ENCODE results near the gene BAAT. TPM values are rescaled to one million over a fixed set of nuclear protein-coding genes. Genes with fewer than 3 reads are reported as not detected.

BAAT gene
- total RNA-seq, 1 experiment from 2014 or later, result 0.17 TPM

DNA sequence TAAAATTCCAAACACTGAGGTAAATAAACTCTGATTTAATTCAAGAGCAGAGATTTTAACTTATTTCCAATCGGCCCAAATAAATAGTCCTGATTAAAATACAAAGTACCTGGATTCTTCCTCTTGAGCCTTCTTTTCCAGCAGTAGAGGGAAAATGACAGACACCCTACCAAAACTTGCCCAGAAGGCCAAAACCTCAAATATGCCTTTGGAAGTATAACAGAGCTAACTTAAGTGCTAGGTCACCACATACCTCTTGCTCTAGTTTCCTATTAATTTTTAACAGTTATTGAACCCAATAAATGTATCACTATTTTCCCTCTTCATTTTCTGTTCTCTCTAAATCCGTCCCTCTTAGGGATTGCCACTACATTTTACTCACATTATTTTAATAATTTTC lies 1.4 kb downstream of the BAAT start:
- ATAC-seq (no peak), DNase-seq (ENCODE audit: low spot score) (no peak)
- H3K4me3 Mint-ChIP-seq, result no peak overlapping the region
- H3K27ac Mint-ChIP-seq, result no peak overlapping the region
- no peaks in the 10 kb centered on the region for H3K27me3 Mint-ChIP-seq (ENCODE audit: low read depth)
- TF ChIP-seq TCF7 (CRISPR knock-in tag; IDR thresholded peaks at IDR 0.05; ENCODE audit: low read depth) (no peak), IRF2 (CRISPR knock-in tag; IDR thresholded peaks at IDR 0.05; ENCODE audit: borderline replicate concordance, low read depth) (no peak), TEAD4 (CRISPR knock-in tag; IDR thresholded peaks at IDR 0.05) (no peak), ZNF219 (CRISPR knock-in tag; IDR thresholded peaks at IDR 0.05; ENCODE audit: borderline replicate concordance) (no peak), TP53 (CRISPR knock-in tag; IDR thresholded peaks at IDR 0.05) (no peak), SOX15 (CRISPR knock-in tag; IDR thresholded peaks at IDR 0.05) (no peak), NR2C2 (CRISPR knock-in tag; IDR thresholded peaks at IDR 0.05) (no peak), RORB (CRISPR knock-in tag; IDR thresholded peaks at IDR 0.05) (no peak), NR3C1 (CRISPR knock-in tag; conservative IDR thresholded peaks at IDR 0.05; ENCODE audit: low read depth) (no peak), SMAD4 (CRISPR knock-in tag; IDR thresholded peaks at IDR 0.05) (no peak), RELA (CRISPR knock-in tag; IDR thresholded peaks at IDR 0.05; ENCODE audit: borderline replicate concordance) (no peak), NFYB (CRISPR knock-in tag; conservative IDR thresholded peaks at IDR 0.05; ENCODE audit: low read depth) (no peak), MXD4 (CRISPR knock-in tag; IDR thresholded peaks at IDR 0.05; ENCODE audit: borderline replicate concordance) (no peak)
- TF ChIP-seq, protein P1, sequence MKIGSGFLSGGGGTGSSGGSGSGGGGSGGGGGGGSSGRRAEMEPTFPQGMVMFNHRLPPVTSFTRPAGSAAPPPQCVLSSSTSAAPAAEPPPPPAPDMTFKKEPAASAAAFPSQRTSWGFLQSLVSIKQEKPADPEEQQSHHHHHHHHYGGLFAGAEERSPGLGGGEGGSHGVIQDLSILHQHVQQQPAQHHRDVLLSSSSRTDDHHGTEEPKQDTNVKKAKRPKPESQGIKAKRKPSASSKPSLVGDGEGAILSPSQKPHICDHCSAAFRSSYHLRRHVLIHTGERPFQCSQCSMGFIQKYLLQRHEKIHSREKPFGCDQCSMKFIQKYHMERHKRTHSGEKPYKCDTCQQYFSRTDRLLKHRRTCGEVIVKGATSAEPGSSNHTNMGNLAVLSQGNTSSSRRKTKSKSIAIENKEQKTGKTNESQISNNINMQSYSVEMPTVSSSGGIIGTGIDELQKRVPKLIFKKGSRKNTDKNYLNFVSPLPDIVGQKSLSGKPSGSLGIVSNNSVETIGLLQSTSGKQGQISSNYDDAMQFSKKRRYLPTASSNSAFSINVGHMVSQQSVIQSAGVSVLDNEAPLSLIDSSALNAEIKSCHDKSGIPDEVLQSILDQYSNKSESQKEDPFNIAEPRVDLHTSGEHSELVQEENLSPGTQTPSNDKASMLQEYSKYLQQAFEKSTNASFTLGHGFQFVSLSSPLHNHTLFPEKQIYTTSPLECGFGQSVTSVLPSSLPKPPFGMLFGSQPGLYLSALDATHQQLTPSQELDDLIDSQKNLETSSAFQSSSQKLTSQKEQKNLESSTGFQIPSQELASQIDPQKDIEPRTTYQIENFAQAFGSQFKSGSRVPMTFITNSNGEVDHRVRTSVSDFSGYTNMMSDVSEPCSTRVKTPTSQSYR (CRISPR knock-in tag; IDR thresholded peaks at IDR 0.05), result no peak
- TF ChIP-seq, protein P2, sequence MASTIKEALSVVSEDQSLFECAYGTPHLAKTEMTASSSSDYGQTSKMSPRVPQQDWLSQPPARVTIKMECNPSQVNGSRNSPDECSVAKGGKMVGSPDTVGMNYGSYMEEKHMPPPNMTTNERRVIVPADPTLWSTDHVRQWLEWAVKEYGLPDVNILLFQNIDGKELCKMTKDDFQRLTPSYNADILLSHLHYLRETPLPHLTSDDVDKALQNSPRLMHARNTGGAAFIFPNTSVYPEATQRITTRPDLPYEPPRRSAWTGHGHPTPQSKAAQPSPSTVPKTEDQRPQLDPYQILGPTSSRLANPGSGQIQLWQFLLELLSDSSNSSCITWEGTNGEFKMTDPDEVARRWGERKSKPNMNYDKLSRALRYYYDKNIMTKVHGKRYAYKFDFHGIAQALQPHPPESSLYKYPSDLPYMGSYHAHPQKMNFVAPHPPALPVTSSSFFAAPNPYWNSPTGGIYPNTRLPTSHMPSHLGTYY (CRISPR knock-in tag; IDR thresholded peaks at IDR 0.05), result no peak
- TF ChIP-seq, protein P3, sequence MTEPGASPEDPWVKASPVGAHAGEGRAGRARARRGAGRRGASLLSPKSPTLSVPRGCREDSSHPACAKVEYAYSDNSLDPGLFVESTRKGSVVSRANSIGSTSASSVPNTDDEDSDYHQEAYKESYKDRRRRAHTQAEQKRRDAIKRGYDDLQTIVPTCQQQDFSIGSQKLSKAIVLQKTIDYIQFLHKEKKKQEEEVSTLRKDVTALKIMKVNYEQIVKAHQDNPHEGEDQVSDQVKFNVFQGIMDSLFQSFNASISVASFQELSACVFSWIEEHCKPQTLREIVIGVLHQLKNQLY (CRISPR knock-in tag; IDR thresholded peaks at IDR 0.05), result no peak
- H3K4me1 Mint-ChIP-seq, result peaks cover 30% of the 10 kb centered on the region
- H3K9me3 Mint-ChIP-seq, result peaks cover 29% of the 10 kb centered on the region
- ChIA-PET POLR2A (no interaction called here), CTCF (interaction anchor here (0.6 to 1.6 kb wide), 3 partner anchors 15 to 66 kb away, joined by 3 to 5 read pairs (median 4); partner anchors contain the start of genes MRPL50 and ZNF189)
- peaks cover 44% of the 10 kb centered on the region for H3K36me3 Mint-ChIP-seq

GRCh38 chr9:101381833-101382342 lies 2.9 kb downstream of the BAAT start:
- H3K36me3 Mint-ChIP-seq, result peaks cover 40% of the 10 kb centered on the region
- no peak overlapping the region for H3K27ac Mint-ChIP-seq
- H3K4me1 Mint-ChIP-seq, result peaks cover 24% of the 10 kb centered on the region
- no peaks in the 10 kb centered on the region for H3K27me3 Mint-ChIP-seq (ENCODE audit: low read depth)
- peaks cover 39% of the 10 kb centered on the region for H3K9me3 Mint-ChIP-seq
- CTCF ChIA-PET, result no interaction called here
- POLR2A ChIA-PET, result interaction anchor here (0.7 kb wide), 1 partner anchor 10 kb away, joined by 5 read pairs; no protein-coding TSS in a partner anchor
- ATAC-seq (no peak), DNase-seq (ENCODE audit: low spot score) (no peak)
- TF ChIP-seq RORB (CRISPR knock-in tag; IDR thresholded peaks at IDR 0.05), result no peak
- no peak for TF ChIP-seq MYBL2 (CRISPR knock-in tag; IDR thresholded peaks at IDR 0.05)
- no peak for TF ChIP-seq TEAD4 (CRISPR knock-in tag; IDR thresholded peaks at IDR 0.05)
- no peak for TF ChIP-seq RELA (CRISPR knock-in tag; IDR thresholded peaks at IDR 0.05; ENCODE audit: borderline replicate concordance)
- TF ChIP-seq HMGA2 (CRISPR knock-in tag; IDR thresholded peaks at IDR 0.05), result no peak
- no peak for TF ChIP-seq KAT7 (CRISPR knock-in tag; IDR thresholded peaks at IDR 0.05; ENCODE audit: borderline replicate concordance)
- H3K4me3 Mint-ChIP-seq, result no peak overlapping the region

DNA sequence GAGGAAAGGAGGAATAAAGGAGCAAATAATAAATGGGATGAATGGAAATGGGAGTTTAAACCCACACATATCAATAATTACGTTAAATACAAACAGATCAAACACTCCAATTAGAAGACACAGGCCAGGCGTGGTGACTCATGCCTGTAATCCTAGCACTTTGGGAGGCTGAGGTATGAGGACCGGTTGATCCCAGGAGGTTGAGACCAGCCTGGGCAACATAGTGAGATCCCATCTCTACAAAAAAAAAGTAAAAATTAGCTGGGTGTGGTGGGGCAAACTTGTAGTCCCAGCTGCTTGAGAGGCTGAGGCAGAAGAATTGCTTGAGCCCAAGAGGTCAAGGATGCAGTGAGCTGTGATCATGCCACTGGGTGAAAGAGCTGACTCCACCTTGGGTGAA lies 3.7 kb downstream of the BAAT start:
- TF ChIP-seq ZNF121 (CRISPR knock-in tag; IDR thresholded peaks at IDR 0.05), result 0 out of 2 replicates have a peak, but pooled peaks have one; percentile 34
- TF ChIP-seq ZNF671 (CRISPR knock-in tag; IDR thresholded peaks at IDR 0.05), result no peak
- peaks cover 37% of the 10 kb centered on the region for H3K9me3 Mint-ChIP-seq
- H3K27me3 Mint-ChIP-seq (ENCODE audit: low read depth), result no peaks in the 10 kb centered on the region
- no peak for ATAC-seq
- POLR2A ChIA-PET, result no interaction called here
- H3K27ac Mint-ChIP-seq, result no peak overlapping the region
- no peak for DNase-seq (ENCODE audit: low spot score)
- H3K36me3 Mint-ChIP-seq, result peaks cover 34% of the 10 kb centered on the region
- peaks cover 28% of the 10 kb centered on the region for H3K4me1 Mint-ChIP-seq
- CTCF ChIA-PET, result interaction anchor here (1.2 to 1.5 kb wide), 2 partner anchors 69 to 77 kb away, joined by 3 read pairs; no protein-coding TSS in a partner anchor
- H3K4me3 Mint-ChIP-seq, result no peak overlapping the region

All from WTC11 (cell line).